Panc1 (cell line): ENCODE measurements around the gene CRELD1. TPM values are rescaled to one million over a fixed set of nuclear protein-coding genes. Genes with fewer than 3 reads are reported as not detected.
"Not testable (repeated sequence)": the region's sequence is repeated elsewhere in the genome, so short reads cannot be mapped to it uniquely, and the experiment has no call there.

Experiments used
- ATAC-seq: fragments of 200-7000 bp; cut with Tn5 transposase; 2 replicates; pipeline ENCODE4 v1.9.1; 2020; ENCODE audit warnings: mild to moderate bottlenecking, moderate library complexity
- BruUV-seq: library from RNA; stranded (reverse); fragments of 400-500 nt; replicated peaks from 2 replicates; lab custom pipeline; 2021; lab: Mats Ljungman, UMichigan
- CTCF ChIA-PET: fragments of 300-600 bp; sonication (Branson Sonifier 250); formaldehyde crosslinking; loops from one replicate; lab custom pipeline; 2022; ENCODE audit warnings: antibody characterized with exemption; lab: Charles Lee
- POLR2A ChIA-PET: fragments of 300-600 bp; sonication (Branson Sonifier 250); formaldehyde crosslinking; loops from one replicate; lab custom pipeline; 2022; ENCODE audit warnings: antibody characterized with exemption; lab: Charles Lee
- DNase-seq: peaks from one replicate; pipeline ENCODE4 v3.0.0-alpha.2; 2010; ENCODE audit warnings: low read depth, low spot score
- H3K27ac ChIP-seq: 2 replicates; pipeline ENCODE4 v1.5.1; 2011; ENCODE audit warnings: mild to moderate bottlenecking, low read length, inconsistent platforms
- H3K27me3 ChIP-seq: fragments of 200-500 bp; sonication (Bioruptor generic); 2 replicates; pipeline ENCODE4 v1.6.0; 2014; ENCODE audit warnings: low read length, inconsistent platforms; ENCODE audit not compliant: control insufficient read depth, insufficient read depth
- H3K36me3 ChIP-seq: fragments of 200-500 bp; sonication (Bioruptor generic); 2 replicates; pipeline ENCODE4 v1.5.1; 2014; ENCODE audit warnings: inconsistent platforms, mild to moderate bottlenecking, low read length, moderate library complexity; ENCODE audit not compliant: control insufficient read depth, insufficient read depth
- H3K4me1 ChIP-seq: 2 replicates; pipeline ENCODE4 v1.5.1; 2011; ENCODE audit warnings: inconsistent platforms, mild to moderate bottlenecking, low read length, moderate library complexity; ENCODE audit not compliant: control insufficient read depth, insufficient read depth
- H3K4me3 ChIP-seq, 2 experiments: 2 replicates each; pipeline ENCODE4 v1.5.1; 2011 to 2012; ENCODE audit warnings: low read depth in 2 of 2, low read length in 2 of 2, mild to moderate bottlenecking in 2 of 2, inconsistent platforms in 1 of 2, moderate library complexity in 1 of 2
- H3K9me3 ChIP-seq: fragments of 200-500 bp; sonication (Bioruptor generic); 2 replicates; pipeline ENCODE4 v1.5.1; 2014; ENCODE audit warnings: low read depth, mild to moderate bottlenecking, inconsistent platforms, low read length, moderate library complexity; ENCODE audit not compliant: control insufficient read depth, insufficient read depth
- POLR2AphosphoS5 ChIP-seq: IDR thresholded peaks from 2 replicates; pipeline ENCODE4 v1.6.1; 2012; ENCODE audit warnings: mild to moderate bottlenecking, low read depth, low read length, moderate library complexity
- SIN3A ChIP-seq: IDR thresholded peaks from 2 replicates; pipeline ENCODE4 v1.6.1; 2012; ENCODE audit warnings: low read depth, mild to moderate bottlenecking, low read length, moderate library complexity, borderline replicate concordance; ENCODE audit not compliant: insufficient read depth
- TCF7L2 ChIP-seq: IDR thresholded peaks from 2 replicates; pipeline ENCODE4 v1.6.1; 2011; ENCODE audit warnings: mild to moderate bottlenecking, low read depth, low read length, inconsistent platforms
- in situ Hi-C: cut with HindIII; loops from 2 replicates; pipeline ENCODE4 v1.10.0; 2016; ENCODE audit warnings: low sequenced_read_pairs, low pct_unique_long_range_greater_than_20kb
- intact Hi-C: fragments of 100-400 bp; cut with micrococcal nuclease; formaldehyde crosslinking; loops from one replicate; pipeline ENCODE4 v1.10.0; 2022; ENCODE audit not compliant: unreplicated experiment
- total RNA-seq: library from RNA; stranded (reverse); gene quantifications from one replicate; pipeline ENCODE4 v1.2.1, GENCODE V29; 2021; ENCODE audit not compliant: unreplicated experiment
- TF ChIP-seq, protein P1 (sequence below), 2 experiments: IDR thresholded peaks; 2 replicates each; pipeline ENCODE4 v1.6.1; 2011 to 2012; ENCODE audit warnings: low read depth in 2 of 2, control low read depth in 1 of 2, low read length in 1 of 2, mild to moderate bottlenecking in 1 of 2, moderate library complexity in 1 of 2; ENCODE audit not compliant: insufficient read depth in 1 of 2
- TF ChIP-seq, protein P2 (sequence below): fragments of 450-650 bp; IDR thresholded peaks from 2 replicates; pipeline ENCODE4 v1.5.1; 2017; ENCODE audit warnings: mild to moderate bottlenecking

Gene CRELD1
- total RNA-seq, 1 experiment from 2014 or later: 15.4 TPM

DNA sequence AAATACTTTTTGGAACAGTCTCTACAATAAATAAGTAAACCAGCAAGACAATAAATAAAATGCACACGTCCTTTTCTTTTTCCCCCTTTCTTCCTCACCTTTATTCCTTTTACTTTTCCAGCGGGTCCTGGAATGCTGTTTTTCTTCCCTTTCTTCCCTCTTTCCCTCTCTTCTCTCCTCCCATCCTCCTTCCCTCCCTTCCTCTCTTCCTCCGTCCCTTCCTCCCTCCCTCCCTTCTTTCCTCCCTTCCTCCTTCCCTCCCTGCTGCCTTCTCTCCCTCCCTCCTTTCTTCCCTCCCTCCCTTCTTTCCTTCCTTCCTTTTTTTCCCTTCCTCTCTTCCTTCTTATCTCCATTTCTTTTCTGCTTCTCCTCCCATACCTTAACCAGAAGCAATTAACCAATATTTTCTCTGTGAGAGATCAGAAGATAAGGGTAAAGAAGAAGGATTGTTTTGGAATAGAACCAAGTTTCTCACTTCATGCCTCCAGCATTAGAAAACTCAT, 34.3 kb upstream of the CRELD1 start:
- no peak for DNase-seq
- intact Hi-C loops (no loop called here), in situ Hi-C loops (no loop called here)
- no peak overlapping the region for H3K4me3 ChIP-seq
- ChIA-PET CTCF (no interaction called here), POLR2A (no interaction called here)
- H3K4me1 ChIP-seq: peaks cover 6% of the 10 kb centered on the region
- H3K27ac ChIP-seq: no peak overlapping the region
- BruUV-seq: no TSS peak
- no peaks in the 10 kb centered on the region for H3K36me3 ChIP-seq
- ATAC-seq: no peak
- TF ChIP-seq SIN3A: no peak
- TF ChIP-seq, protein P1, sequence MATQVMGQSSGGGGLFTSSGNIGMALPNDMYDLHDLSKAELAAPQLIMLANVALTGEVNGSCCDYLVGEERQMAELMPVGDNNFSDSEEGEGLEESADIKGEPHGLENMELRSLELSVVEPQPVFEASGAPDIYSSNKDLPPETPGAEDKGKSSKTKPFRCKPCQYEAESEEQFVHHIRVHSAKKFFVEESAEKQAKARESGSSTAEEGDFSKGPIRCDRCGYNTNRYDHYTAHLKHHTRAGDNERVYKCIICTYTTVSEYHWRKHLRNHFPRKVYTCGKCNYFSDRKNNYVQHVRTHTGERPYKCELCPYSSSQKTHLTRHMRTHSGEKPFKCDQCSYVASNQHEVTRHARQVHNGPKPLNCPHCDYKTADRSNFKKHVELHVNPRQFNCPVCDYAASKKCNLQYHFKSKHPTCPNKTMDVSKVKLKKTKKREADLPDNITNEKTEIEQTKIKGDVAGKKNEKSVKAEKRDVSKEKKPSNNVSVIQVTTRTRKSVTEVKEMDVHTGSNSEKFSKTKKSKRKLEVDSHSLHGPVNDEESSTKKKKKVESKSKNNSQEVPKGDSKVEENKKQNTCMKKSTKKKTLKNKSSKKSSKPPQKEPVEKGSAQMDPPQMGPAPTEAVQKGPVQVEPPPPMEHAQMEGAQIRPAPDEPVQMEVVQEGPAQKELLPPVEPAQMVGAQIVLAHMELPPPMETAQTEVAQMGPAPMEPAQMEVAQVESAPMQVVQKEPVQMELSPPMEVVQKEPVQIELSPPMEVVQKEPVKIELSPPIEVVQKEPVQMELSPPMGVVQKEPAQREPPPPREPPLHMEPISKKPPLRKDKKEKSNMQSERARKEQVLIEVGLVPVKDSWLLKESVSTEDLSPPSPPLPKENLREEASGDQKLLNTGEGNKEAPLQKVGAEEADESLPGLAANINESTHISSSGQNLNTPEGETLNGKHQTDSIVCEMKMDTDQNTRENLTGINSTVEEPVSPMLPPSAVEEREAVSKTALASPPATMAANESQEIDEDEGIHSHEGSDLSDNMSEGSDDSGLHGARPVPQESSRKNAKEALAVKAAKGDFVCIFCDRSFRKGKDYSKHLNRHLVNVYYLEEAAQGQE (IDR thresholded peaks at IDR 0.05; ENCODE audit: insufficient read depth in 1 of 2, low read depth in 2 of 2, low read length in 1 of 2): no peak
- TF ChIP-seq TCF7L2: no peak
- no peak for TF ChIP-seq POLR2AphosphoS5
- TF ChIP-seq, protein P2, sequence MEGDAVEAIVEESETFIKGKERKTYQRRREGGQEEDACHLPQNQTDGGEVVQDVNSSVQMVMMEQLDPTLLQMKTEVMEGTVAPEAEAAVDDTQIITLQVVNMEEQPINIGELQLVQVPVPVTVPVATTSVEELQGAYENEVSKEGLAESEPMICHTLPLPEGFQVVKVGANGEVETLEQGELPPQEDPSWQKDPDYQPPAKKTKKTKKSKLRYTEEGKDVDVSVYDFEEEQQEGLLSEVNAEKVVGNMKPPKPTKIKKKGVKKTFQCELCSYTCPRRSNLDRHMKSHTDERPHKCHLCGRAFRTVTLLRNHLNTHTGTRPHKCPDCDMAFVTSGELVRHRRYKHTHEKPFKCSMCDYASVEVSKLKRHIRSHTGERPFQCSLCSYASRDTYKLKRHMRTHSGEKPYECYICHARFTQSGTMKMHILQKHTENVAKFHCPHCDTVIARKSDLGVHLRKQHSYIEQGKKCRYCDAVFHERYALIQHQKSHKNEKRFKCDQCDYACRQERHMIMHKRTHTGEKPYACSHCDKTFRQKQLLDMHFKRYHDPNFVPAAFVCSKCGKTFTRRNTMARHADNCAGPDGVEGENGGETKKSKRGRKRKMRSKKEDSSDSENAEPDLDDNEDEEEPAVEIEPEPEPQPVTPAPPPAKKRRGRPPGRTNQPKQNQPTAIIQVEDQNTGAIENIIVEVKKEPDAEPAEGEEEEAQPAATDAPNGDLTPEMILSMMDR: no peak
- H3K27me3 ChIP-seq: no peaks in the 10 kb centered on the region
- no peaks in the 10 kb centered on the region for H3K9me3 ChIP-seq

DNA sequence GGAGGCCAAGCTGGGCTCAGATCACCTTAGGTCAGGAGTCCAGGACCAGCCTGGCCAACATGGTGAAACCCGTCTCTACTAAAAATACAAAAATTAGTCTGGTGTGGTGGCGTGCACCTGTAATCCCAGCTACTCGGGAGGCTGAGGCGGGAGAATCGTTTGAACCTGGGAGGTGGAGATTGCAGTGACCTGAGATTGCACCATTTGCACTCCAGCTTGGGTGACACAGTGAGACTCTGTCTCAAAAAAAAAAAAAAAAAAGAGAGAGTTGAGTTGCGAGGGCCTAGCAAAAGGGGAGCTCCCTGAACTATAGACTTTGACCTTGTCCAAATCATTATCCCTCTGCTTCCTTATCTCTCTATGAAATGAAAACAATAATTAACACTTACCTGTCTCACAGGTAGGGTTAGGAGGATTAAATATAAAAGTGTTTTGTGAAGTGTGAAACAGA, 32.6 kb upstream of the CRELD1 start:
- CTCF ChIA-PET: interaction anchor here (0.5 kb wide), 1 partner anchor 179 kb away, joined by 3 read pairs; no protein-coding TSS in a partner anchor
- H3K27ac ChIP-seq, H3K9me3 ChIP-seq, BruUV-seq, DNase-seq, ATAC-seq, H3K36me3 ChIP-seq, in situ Hi-C loops, H3K27me3 ChIP-seq, H3K4me3 ChIP-seq, POLR2A ChIA-PET, intact Hi-C loops, H3K4me1 ChIP-seq: not testable (repeated sequence)

DNA sequence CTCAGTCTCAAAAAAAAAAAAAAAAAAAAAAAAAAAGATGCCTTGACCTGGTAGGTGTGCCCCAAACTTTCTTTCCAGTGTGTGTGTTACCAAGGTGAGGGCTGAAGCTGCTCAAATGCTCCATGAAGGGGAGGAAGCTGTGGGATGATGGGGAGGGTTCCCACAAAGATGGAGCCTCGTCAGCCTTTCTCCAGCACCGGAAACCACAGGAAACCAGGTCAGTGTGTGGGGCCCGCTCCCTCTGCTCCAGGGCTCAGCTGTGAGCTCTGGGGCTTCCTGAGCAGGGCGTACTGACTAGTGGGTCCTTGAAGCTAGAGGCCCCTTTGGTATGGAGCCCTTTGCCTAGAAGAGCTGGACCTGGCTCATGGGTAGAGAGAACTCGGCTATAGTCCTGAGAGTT, 31.7 kb upstream of the CRELD1 start:
- POLR2A ChIA-PET: no interaction called here
- CTCF ChIA-PET: interaction anchor here (0.7 kb wide), 1 partner anchor 31 kb away, joined by 4 read pairs; no protein-coding TSS in a partner anchor
- Histone ChIP-seq H3K27me3 (no peaks in the 10 kb centered on the region), H3K4me3 (no peak overlapping the region), H3K27ac (no peak overlapping the region), H3K36me3 (no peaks in the 10 kb centered on the region), H3K9me3 (no peaks in the 10 kb centered on the region), H3K4me1 (peaks cover 6% of the 10 kb centered on the region)
- DNase-seq: no peak
- TF ChIP-seq, protein P2: no peak
- TF ChIP-seq TCF7L2: no peak
- TF ChIP-seq, protein P1 (IDR thresholded peaks at IDR 0.05; ENCODE audit: insufficient read depth in 1 of 2, low read depth in 2 of 2, low read length in 1 of 2): no peak
- no peak for TF ChIP-seq SIN3A
- TF ChIP-seq POLR2AphosphoS5: no peak
- ATAC-seq: no peak
- BruUV-seq: no TSS peak
- in situ Hi-C loops (no loop called here), intact Hi-C loops (no loop called here)
